GM23338 (cell line): ENCODE results near the gene HBQ1. TPM values are rescaled to one million over a fixed set of nuclear protein-coding genes. Genes with fewer than 3 reads are reported as not detected.
A peak's percentile ranks its signal among the peaks of the same experiment; 100 is the strongest.

Experiments used
- ATAC-seq: fragments of 200-7000 bp; cut with Tn5 transposase; 3 replicates; pipeline ENCODE4 v1.9.1; 2020
- DNase-seq: peaks from one replicate; pipeline ENCODE4 v3.0.0-alpha.2; 2015; ENCODE audit warnings: low spot score
- H2AFZ ChIP-seq: fragments of 200-600 bp; sonication (generic); 2 replicates; pipeline ENCODE4 v1.8.0; 2016; ENCODE audit warnings: antibody characterized with exemption, mild to moderate bottlenecking, moderate library complexity
- H3F3A ChIP-seq: fragments of 200-600 bp; sonication (generic); replicated peaks from 2 replicates; pipeline ENCODE4 v1.8.0; 2017; ENCODE audit warnings: antibody characterized with exemption, mixed run types, low read depth
- H3K27ac ChIP-seq: fragments of 200-600 bp; sonication (generic); 2 replicates; pipeline ENCODE4 v1.6.1; 2016; ENCODE audit warnings: low read depth
- H3K27me3 ChIP-seq: fragments of 200-600 bp; sonication (generic); 2 replicates; pipeline ENCODE4 v1.8.0; 2016; ENCODE audit warnings: mild to moderate bottlenecking, mixed run types, moderate library complexity; ENCODE audit not compliant: insufficient read depth
- H3K36me3 ChIP-seq: fragments of 200-600 bp; sonication (generic); 2 replicates; pipeline ENCODE4 v1.8.0; 2016; ENCODE audit warnings: mild to moderate bottlenecking; ENCODE audit not compliant: insufficient read depth
- H3K4me1 ChIP-seq: fragments of 200-600 bp; sonication (generic); 2 replicates; pipeline ENCODE4 v1.8.0; 2016; ENCODE audit warnings: mild to moderate bottlenecking, moderate library complexity; ENCODE audit not compliant: insufficient read depth
- H3K4me2 ChIP-seq: fragments of 200-600 bp; sonication (generic); 2 replicates; pipeline ENCODE4 v1.7.1; 2017; ENCODE audit warnings: mixed run types
- H3K4me3 ChIP-seq: fragments of 200-600 bp; sonication (generic); 2 replicates; pipeline ENCODE4 v1.6.1; 2016; ENCODE audit warnings: mixed run types
- H3K79me2 ChIP-seq: fragments of 200-600 bp; sonication (generic); replicated peaks from 2 replicates; pipeline ENCODE4 v1.8.0; 2017; ENCODE audit warnings: mild to moderate bottlenecking; ENCODE audit not compliant: insufficient read depth
- H3K9me2 ChIP-seq: fragments of 200-600 bp; sonication (generic); 2 replicates; pipeline ENCODE4 v1.8.0; 2017; ENCODE audit not compliant: insufficient read depth
- H4K20me1 ChIP-seq: fragments of 200-600 bp; sonication (generic); replicated peaks from 2 replicates; pipeline ENCODE4 v1.8.0; 2017; ENCODE audit warnings: mild to moderate bottlenecking; ENCODE audit not compliant: insufficient read depth
- H3K27ac Mint-ChIP-seq: 2 replicates; pipeline ENCODE4 v1.8.0; 2020; ENCODE audit warnings: inconsistent platforms, mild to moderate bottlenecking, moderate library complexity, mixed read lengths
- H3K27me3 Mint-ChIP-seq: 3 replicates; pipeline ENCODE4 v1.8.0; 2022; ENCODE audit warnings: low read depth, mild to moderate bottlenecking, moderate library complexity, mixed read lengths, inconsistent platforms; ENCODE audit not compliant: insufficient read depth, poor library complexity
- H3K36me3 Mint-ChIP-seq: 3 replicates; pipeline ENCODE4 v1.8.0; 2021; ENCODE audit warnings: low read depth, mild to moderate bottlenecking, inconsistent platforms, moderate library complexity, mixed read lengths
- H3K4me1 Mint-ChIP-seq: 3 replicates; pipeline ENCODE4 v1.8.0; 2020; ENCODE audit warnings: mild to moderate bottlenecking, inconsistent platforms, mixed read lengths
- H3K4me3 Mint-ChIP-seq: 3 replicates; pipeline ENCODE4 v1.8.0; 2021; ENCODE audit warnings: moderate library complexity, mild to moderate bottlenecking, inconsistent platforms, mixed read lengths
- H3K9me3 Mint-ChIP-seq: 3 replicates; pipeline ENCODE4 v1.8.0; 2020; ENCODE audit warnings: moderate library complexity, mild to moderate bottlenecking, inconsistent platforms, mixed read lengths
- EZH2 ChIP-seq: fragments of 200-600 bp; sonication (generic); IDR thresholded peaks from one replicate; pipeline ENCODE4 v1.8.0; 2017; ENCODE audit warnings: antibody characterized with exemption, mild to moderate bottlenecking, low read depth; ENCODE audit not compliant: unreplicated experiment
- NANOG ChIP-seq: IDR thresholded peaks from 2 replicates; pipeline ENCODE4 v1.6.1; 2016; ENCODE audit warnings: antibody characterized with exemption, borderline replicate concordance
- POLR2AphosphoS5 ChIP-seq: IDR thresholded peaks from 2 replicates; pipeline ENCODE4 v1.6.1; 2016; ENCODE audit warnings: antibody characterized with exemption, low read depth
- STAT1 ChIP-seq: IDR thresholded peaks from one replicate; pipeline ENCODE4 v1.6.1; 2016; ENCODE audit warnings: antibody characterized with exemption; ENCODE audit not compliant: unreplicated experiment
- ZNF331 ChIP-seq: fragments of 250-450 bp; sonication (Bioruptor Pico); IDR thresholded peaks from 2 replicates; pipeline ENCODE4 v1.5.0; 2020; ENCODE audit warnings: low read depth, mild to moderate bottlenecking, moderate library complexity
- polyA plus RNA-seq: library from polyadenylated mRNA; unstranded; fragments of >200 nt; fragmentation: Nextera tagmentation; extraction: Ambion mirVana; gene quantifications from 2 replicates; pipeline ENCODE4 v1.2.1, GENCODE V29; 2016
- total RNA-seq: library from RNA; depleted of rRNA; stranded (reverse); fragments of >200 nt; shearing (Covaris generic); gene quantifications from 2 replicates; pipeline ENCODE4 v1.2.3, GENCODE V29; 2014
- TF ChIP-seq, protein P1 (sequence below), 2 experiments: fragments of 200-600 bp in 1 of 2; sonication (generic) in 1 of 2; conservative IDR thresholded peaks; 2 replicates each; pipeline versions ENCODE4 v1.5.1 to v1.6.1; 2016 to 2017; ENCODE audit warnings: antibody characterized with exemption in 2 of 2, low read depth in 2 of 2, mild to moderate bottlenecking in 2 of 2, moderate library complexity in 1 of 2
- TF ChIP-seq, protein P2 (sequence below): IDR thresholded peaks from 2 replicates; pipeline ENCODE4 v1.6.1; 2016; ENCODE audit warnings: antibody characterized with exemption
- TF ChIP-seq, protein P3 (sequence below): IDR thresholded peaks from one replicate; pipeline ENCODE4 v1.6.1; 2018; ENCODE audit warnings: antibody characterized with exemption; ENCODE audit not compliant: unreplicated experiment

Gene HBQ1
- total and polyA plus RNA-seq, 2 experiments from 2014 or later: 6.6 to 8.5 TPM

DNA sequence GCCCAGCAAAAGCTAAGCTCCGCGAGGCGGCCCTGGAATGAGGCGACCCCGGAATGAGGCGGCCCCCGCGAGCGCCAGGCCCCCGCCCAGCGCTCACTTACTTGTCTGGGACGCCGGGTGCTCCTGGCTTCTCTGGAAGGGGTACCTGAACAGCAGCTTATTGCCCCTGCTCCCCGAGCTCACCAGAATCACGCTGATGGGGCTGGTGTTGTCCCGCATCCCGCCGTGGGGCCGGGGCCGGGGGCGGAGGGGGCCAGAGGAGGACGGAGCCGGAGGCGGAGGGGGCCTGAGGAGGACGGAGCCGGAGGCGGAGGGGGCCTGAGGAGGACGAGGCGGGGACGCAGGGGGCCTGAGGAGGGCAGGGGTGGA lies 42.2 kb upstream of the HBQ1 start:
- H2AFZ ChIP-seq: peak overlapping the region; percentile 85; the same call in 1 of the 2 replicates
- Mint-ChIP-seq H3K27ac (peak overlapping the region; percentile 90), H3K4me3 (peak overlapping the region; percentile 82), H3K4me1 (no peaks in the 10 kb centered on the region; the same call in 2 of the 3 replicates), H3K36me3 (0 out of 3 replicates have a peak, but pooled peaks cover 3% of the 10 kb centered on the region), H3K27me3 (peaks cover 11% of the 10 kb centered on the region), H3K9me3 (peaks cover 4% of the 10 kb centered on the region; the same call in 2 of the 3 replicates)
- H3K79me2 ChIP-seq: peaks cover 42% of the 10 kb centered on the region
- H3K36me3 ChIP-seq: no peaks in the 10 kb centered on the region
- H3F3A ChIP-seq: peaks cover 2% of the 10 kb centered on the region
- H4K20me1 ChIP-seq: no peaks in the 10 kb centered on the region; the same call in 1 of the 2 replicates
- H3K27ac ChIP-seq: peak overlapping the region; percentile 96
- no peaks in the 10 kb centered on the region for H3K4me1 ChIP-seq
- peak overlapping the region; percentile 92 for H3K4me3 ChIP-seq
- DNase-seq (peak; percentile 58), ATAC-seq (peak; percentile 59)
- peak overlapping the region; percentile 86 for H3K4me2 ChIP-seq
- no peaks in the 10 kb centered on the region for H3K27me3 ChIP-seq
- TF ChIP-seq, protein P1, sequence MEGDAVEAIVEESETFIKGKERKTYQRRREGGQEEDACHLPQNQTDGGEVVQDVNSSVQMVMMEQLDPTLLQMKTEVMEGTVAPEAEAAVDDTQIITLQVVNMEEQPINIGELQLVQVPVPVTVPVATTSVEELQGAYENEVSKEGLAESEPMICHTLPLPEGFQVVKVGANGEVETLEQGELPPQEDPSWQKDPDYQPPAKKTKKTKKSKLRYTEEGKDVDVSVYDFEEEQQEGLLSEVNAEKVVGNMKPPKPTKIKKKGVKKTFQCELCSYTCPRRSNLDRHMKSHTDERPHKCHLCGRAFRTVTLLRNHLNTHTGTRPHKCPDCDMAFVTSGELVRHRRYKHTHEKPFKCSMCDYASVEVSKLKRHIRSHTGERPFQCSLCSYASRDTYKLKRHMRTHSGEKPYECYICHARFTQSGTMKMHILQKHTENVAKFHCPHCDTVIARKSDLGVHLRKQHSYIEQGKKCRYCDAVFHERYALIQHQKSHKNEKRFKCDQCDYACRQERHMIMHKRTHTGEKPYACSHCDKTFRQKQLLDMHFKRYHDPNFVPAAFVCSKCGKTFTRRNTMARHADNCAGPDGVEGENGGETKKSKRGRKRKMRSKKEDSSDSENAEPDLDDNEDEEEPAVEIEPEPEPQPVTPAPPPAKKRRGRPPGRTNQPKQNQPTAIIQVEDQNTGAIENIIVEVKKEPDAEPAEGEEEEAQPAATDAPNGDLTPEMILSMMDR (conservative IDR thresholded peaks at IDR 0.05; ENCODE audit: low read depth in 2 of 2): no peak
- TF ChIP-seq EZH2: no peak
- TF ChIP-seq NANOG: no peak
- H3K9me2 ChIP-seq: no peaks in the 10 kb centered on the region

DNA sequence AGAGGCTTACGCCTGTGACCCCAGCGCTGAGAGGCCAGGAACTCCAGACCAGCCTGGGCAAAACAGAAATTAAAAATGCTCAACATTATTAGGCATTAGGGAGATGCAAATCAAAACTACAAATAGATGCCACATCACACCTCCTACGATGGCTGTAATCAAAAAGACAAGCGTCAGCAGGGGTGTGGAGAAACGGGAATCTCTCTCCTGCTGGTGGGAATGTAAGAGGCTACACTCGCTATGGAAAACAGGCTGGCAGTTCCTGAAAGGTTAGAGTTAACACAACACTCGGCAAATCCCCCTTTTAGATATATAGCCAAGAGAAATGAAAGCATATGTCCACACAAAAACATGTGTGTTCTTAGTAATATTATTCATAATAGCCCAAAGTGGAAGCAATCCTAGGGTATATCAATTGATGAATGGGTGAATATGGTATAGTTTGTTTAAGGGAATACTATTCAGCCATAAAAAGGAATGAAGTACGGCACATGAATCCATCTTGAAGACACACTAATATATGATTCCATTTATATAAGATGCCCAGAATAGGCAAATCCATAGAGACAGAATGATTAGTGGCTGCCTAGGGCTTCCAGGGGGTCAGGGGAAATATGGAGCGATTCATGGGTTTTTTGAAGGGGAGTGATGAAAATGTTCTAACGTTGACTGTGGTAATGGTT lies 39.9 kb upstream of the HBQ1 start:
- H3K36me3 Mint-ChIP-seq: peaks cover 3% of the 10 kb centered on the region; the same call in 1 of the 3 replicates
- H3K27ac Mint-ChIP-seq: no peak overlapping the region
- H3K27me3 Mint-ChIP-seq: peaks cover 17% of the 10 kb centered on the region
- Histone ChIP-seq H2AFZ (no peak overlapping the region), H3K27me3 (no peaks in the 10 kb centered on the region), H3K36me3 (no peaks in the 10 kb centered on the region), H3K4me3 (no peak overlapping the region), H3K4me1 (no peaks in the 10 kb centered on the region), H3K4me2 (no peak overlapping the region), H3F3A (no peaks in the 10 kb centered on the region; the same call in none of the 2 replicates), H4K20me1 (no peaks in the 10 kb centered on the region), H3K27ac (no peak overlapping the region), H3K9me2 (no peaks in the 10 kb centered on the region), H3K79me2 (peaks cover 22% of the 10 kb centered on the region)
- H3K9me3 Mint-ChIP-seq: peaks cover 4% of the 10 kb centered on the region; the same call in 2 of the 3 replicates
- ATAC-seq (no peak), DNase-seq (peak; percentile 70)
- TF ChIP-seq STAT1 (no peak), NANOG (no peak), EZH2 (no peak), POLR2AphosphoS5 (no peak), ZNF331 (CRISPR knock-in tag) (no peak)
- TF ChIP-seq, protein P2, sequence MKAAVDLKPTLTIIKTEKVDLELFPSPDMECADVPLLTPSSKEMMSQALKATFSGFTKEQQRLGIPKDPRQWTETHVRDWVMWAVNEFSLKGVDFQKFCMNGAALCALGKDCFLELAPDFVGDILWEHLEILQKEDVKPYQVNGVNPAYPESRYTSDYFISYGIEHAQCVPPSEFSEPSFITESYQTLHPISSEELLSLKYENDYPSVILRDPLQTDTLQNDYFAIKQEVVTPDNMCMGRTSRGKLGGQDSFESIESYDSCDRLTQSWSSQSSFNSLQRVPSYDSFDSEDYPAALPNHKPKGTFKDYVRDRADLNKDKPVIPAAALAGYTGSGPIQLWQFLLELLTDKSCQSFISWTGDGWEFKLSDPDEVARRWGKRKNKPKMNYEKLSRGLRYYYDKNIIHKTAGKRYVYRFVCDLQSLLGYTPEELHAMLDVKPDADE: no peak
- TF ChIP-seq, protein P1 (conservative IDR thresholded peaks at IDR 0.05; ENCODE audit: low read depth in 2 of 2): peak in 1 of 2 experiments; percentile 22; a peak in 1 of 4 replicates
- TF ChIP-seq, protein P3, sequence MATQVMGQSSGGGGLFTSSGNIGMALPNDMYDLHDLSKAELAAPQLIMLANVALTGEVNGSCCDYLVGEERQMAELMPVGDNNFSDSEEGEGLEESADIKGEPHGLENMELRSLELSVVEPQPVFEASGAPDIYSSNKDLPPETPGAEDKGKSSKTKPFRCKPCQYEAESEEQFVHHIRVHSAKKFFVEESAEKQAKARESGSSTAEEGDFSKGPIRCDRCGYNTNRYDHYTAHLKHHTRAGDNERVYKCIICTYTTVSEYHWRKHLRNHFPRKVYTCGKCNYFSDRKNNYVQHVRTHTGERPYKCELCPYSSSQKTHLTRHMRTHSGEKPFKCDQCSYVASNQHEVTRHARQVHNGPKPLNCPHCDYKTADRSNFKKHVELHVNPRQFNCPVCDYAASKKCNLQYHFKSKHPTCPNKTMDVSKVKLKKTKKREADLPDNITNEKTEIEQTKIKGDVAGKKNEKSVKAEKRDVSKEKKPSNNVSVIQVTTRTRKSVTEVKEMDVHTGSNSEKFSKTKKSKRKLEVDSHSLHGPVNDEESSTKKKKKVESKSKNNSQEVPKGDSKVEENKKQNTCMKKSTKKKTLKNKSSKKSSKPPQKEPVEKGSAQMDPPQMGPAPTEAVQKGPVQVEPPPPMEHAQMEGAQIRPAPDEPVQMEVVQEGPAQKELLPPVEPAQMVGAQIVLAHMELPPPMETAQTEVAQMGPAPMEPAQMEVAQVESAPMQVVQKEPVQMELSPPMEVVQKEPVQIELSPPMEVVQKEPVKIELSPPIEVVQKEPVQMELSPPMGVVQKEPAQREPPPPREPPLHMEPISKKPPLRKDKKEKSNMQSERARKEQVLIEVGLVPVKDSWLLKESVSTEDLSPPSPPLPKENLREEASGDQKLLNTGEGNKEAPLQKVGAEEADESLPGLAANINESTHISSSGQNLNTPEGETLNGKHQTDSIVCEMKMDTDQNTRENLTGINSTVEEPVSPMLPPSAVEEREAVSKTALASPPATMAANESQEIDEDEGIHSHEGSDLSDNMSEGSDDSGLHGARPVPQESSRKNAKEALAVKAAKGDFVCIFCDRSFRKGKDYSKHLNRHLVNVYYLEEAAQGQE: no peak
- H3K4me3 Mint-ChIP-seq: peak overlapping the region; percentile 23; the same call in 2 of the 3 replicates
- H3K4me1 Mint-ChIP-seq: no peaks in the 10 kb centered on the region; the same call in 2 of the 3 replicates
